ENCODE measurements around the gene ANP32A. TPM values are rescaled to one million over a fixed set of nuclear protein-coding genes. Genes with fewer than 3 reads are reported as not detected.

ANP32A gene
- total RNA-seq, 1 experiment from 2014 or later: 232 TPM

DNA sequence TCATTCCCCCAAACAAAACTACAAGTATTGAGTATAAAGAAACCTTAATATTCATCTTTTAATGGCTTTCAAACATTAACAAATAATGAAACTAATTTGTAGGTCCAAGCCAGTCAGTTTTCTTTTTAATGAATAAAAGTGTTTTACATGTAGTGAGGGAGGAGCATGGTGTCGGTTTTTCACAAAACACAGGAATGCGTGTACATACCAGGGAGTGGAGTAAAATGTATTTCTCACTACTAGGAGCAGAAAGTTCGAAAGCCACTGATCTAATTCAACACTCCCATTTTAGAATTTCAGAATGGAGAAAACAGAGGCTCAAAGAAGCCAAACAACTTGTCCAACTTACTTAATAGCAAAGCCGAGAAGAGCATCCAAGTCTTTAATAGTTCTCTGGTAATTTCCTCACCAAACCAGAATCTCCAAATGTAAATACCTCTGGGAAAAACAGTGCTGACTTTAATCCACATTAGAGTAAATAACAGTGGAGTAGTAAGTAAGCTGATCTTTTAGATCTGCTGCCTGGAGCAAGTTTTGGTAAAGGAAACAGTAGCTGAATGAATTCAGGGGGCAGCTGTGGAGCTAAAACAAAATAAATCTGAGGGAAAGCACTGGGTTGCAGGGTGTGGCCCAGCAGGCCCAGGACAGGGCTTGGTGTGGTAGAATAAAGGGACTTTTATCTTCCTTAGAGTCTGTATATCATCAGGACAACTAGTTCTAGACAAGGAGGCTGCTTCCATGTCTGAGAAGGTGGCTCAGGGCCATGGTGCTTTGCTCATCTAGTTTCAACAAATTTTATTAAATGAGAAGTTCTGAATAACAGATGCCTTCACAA, 7.9 kb downstream of the ANP32A start (continued):
- TF ChIP-seq, protein P1, sequence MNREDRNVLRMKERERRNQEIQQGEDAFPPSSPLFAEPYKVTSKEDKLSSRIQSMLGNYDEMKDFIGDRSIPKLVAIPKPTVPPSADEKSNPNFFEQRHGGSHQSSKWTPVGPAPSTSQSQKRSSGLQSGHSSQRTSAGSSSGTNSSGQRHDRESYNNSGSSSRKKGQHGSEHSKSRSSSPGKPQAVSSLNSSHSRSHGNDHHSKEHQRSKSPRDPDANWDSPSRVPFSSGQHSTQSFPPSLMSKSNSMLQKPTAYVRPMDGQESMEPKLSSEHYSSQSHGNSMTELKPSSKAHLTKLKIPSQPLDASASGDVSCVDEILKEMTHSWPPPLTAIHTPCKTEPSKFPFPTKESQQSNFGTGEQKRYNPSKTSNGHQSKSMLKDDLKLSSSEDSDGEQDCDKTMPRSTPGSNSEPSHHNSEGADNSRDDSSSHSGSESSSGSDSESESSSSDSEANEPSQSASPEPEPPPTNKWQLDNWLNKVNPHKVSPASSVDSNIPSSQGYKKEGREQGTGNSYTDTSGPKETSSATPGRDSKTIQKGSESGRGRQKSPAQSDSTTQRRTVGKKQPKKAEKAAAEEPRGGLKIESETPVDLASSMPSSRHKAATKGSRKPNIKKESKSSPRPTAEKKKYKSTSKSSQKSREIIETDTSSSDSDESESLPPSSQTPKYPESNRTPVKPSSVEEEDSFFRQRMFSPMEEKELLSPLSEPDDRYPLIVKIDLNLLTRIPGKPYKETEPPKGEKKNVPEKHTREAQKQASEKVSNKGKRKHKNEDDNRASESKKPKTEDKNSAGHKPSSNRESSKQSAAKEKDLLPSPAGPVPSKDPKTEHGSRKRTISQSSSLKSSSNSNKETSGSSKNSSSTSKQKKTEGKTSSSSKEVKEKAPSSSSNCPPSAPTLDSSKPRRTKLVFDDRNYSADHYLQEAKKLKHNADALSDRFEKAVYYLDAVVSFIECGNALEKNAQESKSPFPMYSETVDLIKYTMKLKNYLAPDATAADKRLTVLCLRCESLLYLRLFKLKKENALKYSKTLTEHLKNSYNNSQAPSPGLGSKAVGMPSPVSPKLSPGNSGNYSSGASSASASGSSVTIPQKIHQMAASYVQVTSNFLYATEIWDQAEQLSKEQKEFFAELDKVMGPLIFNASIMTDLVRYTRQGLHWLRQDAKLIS (CRISPR knock-in tag; IDR thresholded peaks at IDR 0.05; ENCODE audit: borderline replicate concordance): no peak
- TF ChIP-seq EMX1 (CRISPR knock-in tag; IDR thresholded peaks at IDR 0.05) (no peak), ZNF396 (CRISPR knock-in tag; IDR thresholded peaks at IDR 0.05; ENCODE audit: borderline replicate concordance) (no peak), TCF7 (CRISPR knock-in tag; IDR thresholded peaks at IDR 0.05; ENCODE audit: low read depth) (no peak), HMGA2 (CRISPR knock-in tag; IDR thresholded peaks at IDR 0.05) (no peak), IRF2 (CRISPR knock-in tag; IDR thresholded peaks at IDR 0.05; ENCODE audit: borderline replicate concordance, low read depth) (no peak)
- TF ChIP-seq, protein P2, sequence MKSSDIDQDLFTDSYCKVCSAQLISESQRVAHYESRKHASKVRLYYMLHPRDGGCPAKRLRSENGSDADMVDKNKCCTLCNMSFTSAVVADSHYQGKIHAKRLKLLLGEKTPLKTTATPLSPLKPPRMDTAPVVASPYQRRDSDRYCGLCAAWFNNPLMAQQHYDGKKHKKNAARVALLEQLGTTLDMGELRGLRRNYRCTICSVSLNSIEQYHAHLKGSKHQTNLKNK (CRISPR knock-in tag; IDR thresholded peaks at IDR 0.05): no peak

DNA sequence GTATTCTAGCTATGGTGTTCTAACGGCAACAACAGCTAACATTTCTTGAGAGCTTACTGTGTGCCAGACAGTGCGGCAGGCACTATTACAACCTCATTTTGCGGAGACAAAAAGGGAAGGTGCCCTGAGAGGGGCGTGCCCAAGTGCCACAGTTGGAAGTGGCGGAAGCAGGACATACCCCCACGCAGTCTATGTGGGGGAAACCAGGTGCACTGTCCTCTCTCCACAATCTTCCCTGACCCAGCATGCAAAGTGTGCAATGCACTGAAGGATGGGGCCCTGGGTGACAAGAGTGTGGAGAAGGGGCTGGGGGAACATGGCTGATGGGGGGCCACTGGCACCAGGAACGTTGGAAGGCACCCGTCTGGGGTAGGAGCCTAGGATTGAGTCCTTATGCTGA, 8.6 kb downstream of the ANP32A start:
- DNase-seq (ENCODE audit: low spot score) (no peak), ATAC-seq (no peak)
- peaks cover 84% of the 10 kb centered on the region for H3K4me1 Mint-ChIP-seq
- ChIA-PET CTCF (interaction anchor here (1.0 to 1.2 kb wide), 2 partner anchors 17 to 64 kb away, joined by 3 to 5 read pairs; no protein-coding TSS in a partner anchor), POLR2A (interaction anchor here (0.5 kb wide), 1 partner anchor 77 kb away, joined by 3 read pairs; no protein-coding TSS in a partner anchor)
- H3K9me3 Mint-ChIP-seq: no peaks in the 10 kb centered on the region
- no peak overlapping the region for H3K27ac Mint-ChIP-seq
- H3K27me3 Mint-ChIP-seq (ENCODE audit: low read depth): no peaks in the 10 kb centered on the region
- TF ChIP-seq, protein P3, sequence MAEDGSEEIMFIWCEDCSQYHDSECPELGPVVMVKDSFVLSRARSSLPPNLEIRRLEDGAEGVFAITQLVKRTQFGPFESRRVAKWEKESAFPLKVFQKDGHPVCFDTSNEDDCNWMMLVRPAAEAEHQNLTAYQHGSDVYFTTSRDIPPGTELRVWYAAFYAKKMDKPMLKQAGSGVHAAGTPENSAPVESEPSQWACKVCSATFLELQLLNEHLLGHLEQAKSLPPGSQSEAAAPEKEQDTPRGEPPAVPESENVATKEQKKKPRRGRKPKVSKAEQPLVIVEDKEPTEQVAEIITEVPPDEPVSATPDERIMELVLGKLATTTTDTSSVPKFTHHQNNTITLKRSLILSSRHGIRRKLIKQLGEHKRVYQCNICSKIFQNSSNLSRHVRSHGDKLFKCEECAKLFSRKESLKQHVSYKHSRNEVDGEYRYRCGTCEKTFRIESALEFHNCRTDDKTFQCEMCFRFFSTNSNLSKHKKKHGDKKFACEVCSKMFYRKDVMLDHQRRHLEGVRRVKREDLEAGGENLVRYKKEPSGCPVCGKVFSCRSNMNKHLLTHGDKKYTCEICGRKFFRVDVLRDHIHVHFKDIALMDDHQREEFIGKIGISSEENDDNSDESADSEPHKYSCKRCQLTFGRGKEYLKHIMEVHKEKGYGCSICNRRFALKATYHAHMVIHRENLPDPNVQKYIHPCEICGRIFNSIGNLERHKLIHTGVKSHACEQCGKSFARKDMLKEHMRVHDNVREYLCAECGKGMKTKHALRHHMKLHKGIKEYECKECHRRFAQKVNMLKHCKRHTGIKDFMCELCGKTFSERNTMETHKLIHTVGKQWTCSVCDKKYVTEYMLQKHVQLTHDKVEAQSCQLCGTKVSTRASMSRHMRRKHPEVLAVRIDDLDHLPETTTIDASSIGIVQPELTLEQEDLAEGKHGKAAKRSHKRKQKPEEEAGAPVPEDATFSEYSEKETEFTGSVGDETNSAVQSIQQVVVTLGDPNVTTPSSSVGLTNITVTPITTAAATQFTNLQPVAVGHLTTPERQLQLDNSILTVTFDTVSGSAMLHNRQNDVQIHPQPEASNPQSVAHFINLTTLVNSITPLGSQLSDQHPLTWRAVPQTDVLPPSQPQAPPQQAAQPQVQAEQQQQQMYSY (CRISPR knock-in tag; IDR thresholded peaks at IDR 0.05): no peak
- no peak for TF ChIP-seq ZBTB21 (CRISPR knock-in tag; IDR thresholded peaks at IDR 0.05; ENCODE audit: borderline replicate concordance)
- peaks cover 3% of the 10 kb centered on the region; the same call in 1 of the 2 replicates for H3K36me3 Mint-ChIP-seq
- no peak overlapping the region for H3K4me3 Mint-ChIP-seq

DNA sequence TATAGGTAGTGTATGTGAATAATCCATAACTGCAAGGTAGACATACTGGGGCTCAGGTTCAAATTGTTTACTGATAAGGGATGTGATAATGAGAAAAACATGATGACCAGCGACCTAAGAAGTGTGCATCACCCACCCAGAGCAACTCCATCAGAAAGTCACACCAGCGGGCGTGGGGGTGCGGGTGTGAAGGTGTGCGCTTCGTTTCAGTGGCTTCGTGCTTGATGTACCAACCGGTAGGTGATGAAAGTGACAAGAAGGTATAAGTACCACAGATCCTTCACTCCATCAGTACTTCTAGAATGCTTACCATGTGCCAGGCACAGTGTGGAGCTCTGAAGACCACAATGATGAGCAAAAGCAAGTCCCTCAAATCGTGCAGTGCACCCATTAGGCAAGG, 11.2 kb downstream of the ANP32A start:
- POLR2A ChIA-PET: interaction anchor here (1.0 to 1.1 kb wide), 2 partner anchors 11 to 14 kb away, joined by 3 to 5 read pairs; no protein-coding TSS in a partner anchor
- no peaks in the 10 kb centered on the region for H3K36me3 Mint-ChIP-seq
- no peak overlapping the region for H3K4me3 Mint-ChIP-seq
- H3K4me1 Mint-ChIP-seq: peaks cover 68% of the 10 kb centered on the region
- H3K27ac Mint-ChIP-seq: no peak overlapping the region
- no peaks in the 10 kb centered on the region for H3K27me3 Mint-ChIP-seq (ENCODE audit: low read depth)
- DNase-seq (ENCODE audit: low spot score): no peak
- H3K9me3 Mint-ChIP-seq: no peaks in the 10 kb centered on the region
- CTCF ChIA-PET: no interaction called here
- ATAC-seq: no peak
- TF ChIP-seq CREM (CRISPR knock-in tag; IDR thresholded peaks at IDR 0.05) (no peak), PRRX2 (CRISPR knock-in tag; IDR thresholded peaks at IDR 0.05) (no peak), JUN (CRISPR knock-in tag; IDR thresholded peaks at IDR 0.05) (no peak)
- TF ChIP-seq, protein P4, sequence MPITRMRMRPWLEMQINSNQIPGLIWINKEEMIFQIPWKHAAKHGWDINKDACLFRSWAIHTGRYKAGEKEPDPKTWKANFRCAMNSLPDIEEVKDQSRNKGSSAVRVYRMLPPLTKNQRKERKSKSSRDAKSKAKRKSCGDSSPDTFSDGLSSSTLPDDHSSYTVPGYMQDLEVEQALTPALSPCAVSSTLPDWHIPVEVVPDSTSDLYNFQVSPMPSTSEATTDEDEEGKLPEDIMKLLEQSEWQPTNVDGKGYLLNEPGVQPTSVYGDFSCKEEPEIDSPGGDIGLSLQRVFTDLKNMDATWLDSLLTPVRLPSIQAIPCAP (CRISPR knock-in tag; IDR thresholded peaks at IDR 0.05): no peak
- TF ChIP-seq, protein P5, sequence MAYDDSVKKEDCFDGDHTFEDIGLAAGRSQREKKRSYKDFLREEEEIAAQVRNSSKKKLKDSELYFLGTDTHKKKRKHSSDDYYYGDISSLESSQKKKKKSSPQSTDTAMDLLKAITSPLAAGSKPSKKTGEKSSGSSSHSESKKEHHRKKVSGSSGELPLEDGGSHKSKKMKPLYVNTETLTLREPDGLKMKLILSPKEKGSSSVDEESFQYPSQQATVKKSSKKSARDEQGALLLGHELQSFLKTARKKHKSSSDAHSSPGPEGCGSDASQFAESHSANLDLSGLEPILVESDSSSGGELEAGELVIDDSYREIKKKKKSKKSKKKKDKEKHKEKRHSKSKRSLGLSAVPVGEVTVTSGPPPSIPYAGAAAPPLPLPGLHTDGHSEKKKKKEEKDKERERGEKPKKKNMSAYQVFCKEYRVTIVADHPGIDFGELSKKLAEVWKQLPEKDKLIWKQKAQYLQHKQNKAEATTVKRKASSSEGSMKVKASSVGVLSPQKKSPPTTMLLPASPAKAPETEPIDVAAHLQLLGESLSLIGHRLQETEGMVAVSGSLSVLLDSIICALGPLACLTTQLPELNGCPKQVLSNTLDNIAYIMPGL (CRISPR knock-in tag; IDR thresholded peaks at IDR 0.05): no peak
- TF ChIP-seq, protein P6, sequence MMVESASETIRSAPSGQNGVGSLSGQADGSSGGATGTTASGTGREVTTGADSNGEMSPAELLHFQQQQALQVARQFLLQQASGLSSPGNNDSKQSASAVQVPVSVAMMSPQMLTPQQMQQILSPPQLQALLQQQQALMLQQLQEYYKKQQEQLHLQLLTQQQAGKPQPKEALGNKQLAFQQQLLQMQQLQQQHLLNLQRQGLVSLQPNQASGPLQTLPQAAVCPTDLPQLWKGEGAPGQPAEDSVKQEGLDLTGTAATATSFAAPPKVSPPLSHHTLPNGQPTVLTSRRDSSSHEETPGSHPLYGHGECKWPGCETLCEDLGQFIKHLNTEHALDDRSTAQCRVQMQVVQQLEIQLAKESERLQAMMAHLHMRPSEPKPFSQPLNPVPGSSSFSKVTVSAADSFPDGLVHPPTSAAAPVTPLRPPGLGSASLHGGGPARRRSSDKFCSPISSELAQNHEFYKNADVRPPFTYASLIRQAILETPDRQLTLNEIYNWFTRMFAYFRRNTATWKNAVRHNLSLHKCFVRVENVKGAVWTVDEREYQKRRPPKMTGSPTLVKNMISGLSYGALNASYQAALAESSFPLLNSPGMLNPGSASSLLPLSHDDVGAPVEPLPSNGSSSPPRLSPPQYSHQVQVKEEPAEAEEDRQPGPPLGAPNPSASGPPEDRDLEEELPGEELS (CRISPR knock-in tag; IDR thresholded peaks at IDR 0.05): no peak
- TF ChIP-seq, protein P7, sequence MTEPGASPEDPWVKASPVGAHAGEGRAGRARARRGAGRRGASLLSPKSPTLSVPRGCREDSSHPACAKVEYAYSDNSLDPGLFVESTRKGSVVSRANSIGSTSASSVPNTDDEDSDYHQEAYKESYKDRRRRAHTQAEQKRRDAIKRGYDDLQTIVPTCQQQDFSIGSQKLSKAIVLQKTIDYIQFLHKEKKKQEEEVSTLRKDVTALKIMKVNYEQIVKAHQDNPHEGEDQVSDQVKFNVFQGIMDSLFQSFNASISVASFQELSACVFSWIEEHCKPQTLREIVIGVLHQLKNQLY (CRISPR knock-in tag; IDR thresholded peaks at IDR 0.05): no peak
